ENCODE measurements around the gene SLC6A9. TPM values are rescaled to one million over a fixed set of nuclear protein-coding genes. Genes with fewer than 3 reads are reported as not detected.

SLC6A9 gene
- 13.5 and 14.6 TPM in 2 replicates for total RNA-seq
- 24.9 and 25.3 TPM in 2 replicates for polyA plus RNA-seq

GRCh38 chr1:44031252-44032169 lies at the start of gene SLC6A9:
TSS of gene SLC6A9 (minus strand) at chr1:44031462. CDS start at chr1:44024277, 7,185 bp downstream.
- peak; percentile 78 for DNase-seq (ENCODE audit: low spot score)
- H3K79me2 ChIP-seq = peaks cover 9% of the 10 kb centered on the region
- H3K9me3 ChIP-seq (ENCODE audit: low read depth) = no peaks in the 10 kb centered on the region
- TF ChIP-seq EZH2 (IDR thresholded peaks at IDR 0.05; ENCODE audit: borderline replicate concordance) (no peak), EZH2phosphoT487 (IDR thresholded peaks at IDR 0.05; ENCODE audit: low read depth, severe bottlenecking, unreplicated experiment) (no peak), CTCF (IDR thresholded peaks at IDR 0.05; ENCODE audit: poor library complexity) (no peak)
- no peaks in the 10 kb centered on the region for H4K20me1 ChIP-seq (ENCODE audit: insufficient read depth, poor library complexity, severe bottlenecking)
- peaks cover 34% of the 10 kb centered on the region for H3K4me1 ChIP-seq (ENCODE audit: insufficient read depth)
- peak within 1 kb of the TSS; percentile 48 for H3K4me3 ChIP-seq
- H3K9me2 ChIP-seq (replicated peaks; ENCODE audit: insufficient read depth) = no peaks in the 10 kb centered on the region
- 8% methylated on average over 31 of the region's 40 CpGs for WGBS (ENCODE audit: low lambda C conversion rate, missing lambda C conversion rate)
- peak within 1 kb of the TSS; percentile 84 for H3K27ac ChIP-seq
- no peaks in the 10 kb centered on the region for H3K36me3 ChIP-seq (replicated peaks; ENCODE audit: insufficient read depth, low read depth)
- peak within 1 kb of the TSS; percentile 86 for H3K4me2 ChIP-seq
- peak within 1 kb of the TSS; percentile 66 for H2AFZ ChIP-seq
- H3K27me3 ChIP-seq = no peaks in the 10 kb centered on the region

GRCh38 chr1:44079566-44079965 lies 48.3 kb upstream of the SLC6A9 start:
- no peaks in the 10 kb centered on the region for H3K79me2 ChIP-seq
- H3K4me1 ChIP-seq (ENCODE audit: insufficient read depth) = peaks cover 9% of the 10 kb centered on the region
- DNase-seq (ENCODE audit: low spot score) = no peak
- H4K20me1 ChIP-seq (ENCODE audit: insufficient read depth, poor library complexity, severe bottlenecking) = no peaks in the 10 kb centered on the region
- no peak overlapping the region for H3K27ac ChIP-seq
- H3K9me3 ChIP-seq (ENCODE audit: low read depth) = no peaks in the 10 kb centered on the region
- no peaks in the 10 kb centered on the region for H3K9me2 ChIP-seq (replicated peaks; ENCODE audit: insufficient read depth)
- no peak overlapping the region for H3K4me2 ChIP-seq
- no peak overlapping the region for H2AFZ ChIP-seq
- H3K27me3 ChIP-seq = no peaks in the 10 kb centered on the region
- WGBS (ENCODE audit: low lambda C conversion rate, missing lambda C conversion rate) = 93% methylated on average over 4 of the region's 4 CpGs
- no peak overlapping the region for H3K4me3 ChIP-seq
- H3K36me3 ChIP-seq (replicated peaks; ENCODE audit: insufficient read depth, low read depth) = no peaks in the 10 kb centered on the region
- TF ChIP-seq EZH2phosphoT487 (IDR thresholded peaks at IDR 0.05; ENCODE audit: low read depth, severe bottlenecking, unreplicated experiment) (no peak), EZH2 (IDR thresholded peaks at IDR 0.05; ENCODE audit: borderline replicate concordance) (no peak), CTCF (IDR thresholded peaks at IDR 0.05; ENCODE audit: poor library complexity) (no peak)

- H3K4me2 ChIP-seq = no peak overlapping the region
- peaks cover 9% of the 10 kb centered on the region for H3K4me1 ChIP-seq (ENCODE audit: insufficient read depth)
- TF ChIP-seq EZH2 (IDR thresholded peaks at IDR 0.05; ENCODE audit: borderline replicate concordance) = no peak
- no peak for TF ChIP-seq CTCF (IDR thresholded peaks at IDR 0.05; ENCODE audit: poor library complexity)
- TF ChIP-seq EZH2phosphoT487 (IDR thresholded peaks at IDR 0.05; ENCODE audit: low read depth, severe bottlenecking, unreplicated experiment) = no peak
- no peaks in the 10 kb centered on the region for H3K79me2 ChIP-seq
- H4K20me1 ChIP-seq (ENCODE audit: insufficient read depth, poor library complexity, severe bottlenecking) = no peaks in the 10 kb centered on the region
- H3K27me3 ChIP-seq = no peaks in the 10 kb centered on the region
- peak overlapping the region; percentile 16 for H3K27ac ChIP-seq
- no peaks in the 10 kb centered on the region for H3K9me2 ChIP-seq (replicated peaks; ENCODE audit: insufficient read depth)
- DNase-seq (ENCODE audit: low spot score) = no peak
- no peaks in the 10 kb centered on the region for H3K9me3 ChIP-seq (ENCODE audit: low read depth)
- H3K36me3 ChIP-seq (replicated peaks; ENCODE audit: insufficient read depth, low read depth) = no peaks in the 10 kb centered on the region
- H2AFZ ChIP-seq = no peak overlapping the region
- 71% methylated on average over 2 of the region's 2 CpGs for WGBS (ENCODE audit: low lambda C conversion rate, missing lambda C conversion rate)
- no peak overlapping the region for H3K4me3 ChIP-seq
Observed at GRCh38 chr1:44078104-44078503, 46.8 kb upstream of the SLC6A9 start.

All from hepatocyte (in vitro differentiated cells).